ENCODE results near the gene SCARF1. TPM values are rescaled to one million over a fixed set of nuclear protein-coding genes. Genes with fewer than 3 reads are reported as not detected.

SCARF1 gene
- total and polyA plus RNA-seq, 3 experiments from 2014 or later = 0.39 to 0.94 (median 0.71) TPM

DNA sequence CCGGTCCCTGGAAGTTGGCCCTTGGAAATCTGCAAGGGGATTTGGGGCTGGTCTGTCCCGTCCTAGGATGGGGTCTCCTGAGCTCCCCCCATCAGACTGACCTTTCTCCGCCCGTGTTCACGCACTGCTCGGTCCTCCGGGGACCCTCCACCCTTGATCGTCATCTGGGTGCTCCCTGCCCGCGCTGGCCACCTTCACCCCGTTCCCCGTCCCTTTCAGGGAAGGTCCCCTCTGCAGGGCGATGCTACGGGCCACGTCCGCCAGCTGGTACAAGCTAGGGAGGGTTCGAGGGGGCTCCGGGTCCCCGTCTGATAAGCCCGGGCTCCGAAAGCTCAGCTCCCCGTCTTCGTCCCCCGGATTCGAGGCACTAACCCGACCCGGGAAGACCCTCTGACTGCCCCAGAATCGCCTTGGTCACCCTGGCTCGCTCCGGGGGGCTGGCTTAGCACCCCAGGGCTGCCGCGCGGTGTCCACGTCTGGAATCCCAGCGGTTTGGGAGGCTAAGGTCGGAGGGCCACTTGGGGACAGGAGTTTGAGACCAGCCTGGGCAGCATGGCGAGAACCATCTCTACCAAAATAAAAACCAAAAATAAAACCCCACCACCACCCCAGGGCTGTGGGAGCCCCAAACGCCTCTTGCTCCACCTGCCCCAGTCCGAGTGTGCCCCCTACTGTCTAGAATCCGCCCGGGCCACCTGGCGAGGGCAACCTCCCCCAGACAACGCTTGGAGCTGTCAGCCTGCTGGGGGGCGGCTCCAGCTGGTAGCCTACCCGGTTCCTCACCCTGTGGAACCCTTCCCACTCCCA is 15.8 kb downstream of the SCARF1 start:
- ChIA-PET POLR2A (interaction anchor here (0.6 to 2.3 kb wide), 8 partner anchors 10 to 264 kb away, joined by 3 to 20 read pairs (median 5); partner anchors contain the start of genes INPP5K, RILP and SCARF1), CTCF (interaction anchor here (0.6 to 5.7 kb wide), 20 partner anchors 9 to 370 kb away, joined by 3 to 49 read pairs (median 3); partner anchors contain the start of genes INPP5K, PRPF8, RILP and SCARF1)
- H3K4me1 ChIP-seq (ENCODE audit: insufficient read depth, low read length) = peaks cover 17% of the 10 kb centered on the region
- H3K4me3 ChIP-seq (ENCODE audit: low read length) = peak overlapping the region; percentile 77
- H3K27me3 ChIP-seq (ENCODE audit: insufficient read depth, low read length, poor library complexity, severe bottlenecking) = no peaks in the 10 kb centered on the region
- Mint-ChIP-seq H3K27me3 (peaks cover 0 to 4% of the 10 kb centered on the region in 2 donors), H3K4me3 (peak overlapping the region; percentile 69 to 93 (median 87)), H3K36me3 (peaks cover 0 to 7% (median 2%) of the 10 kb centered on the region in 3 donors), H3K4me1 (peaks cover 10 to 24% (median 11%) of the 10 kb centered on the region in 3 donors), H3K9me3 (peaks cover 0 to 2% (median 0%) of the 10 kb centered on the region in 5 donors), H3K27ac (peak overlapping the region in 7 of 8 donors; percentile 54 to 91 (median 81))
- H3K9me3 ChIP-seq (ENCODE audit: low read length) = no peaks in the 10 kb centered on the region
- H3K36me3 ChIP-seq (ENCODE audit: insufficient read depth, low read length) = no peaks in the 10 kb centered on the region
- peak overlapping the region; percentile 69 for H3K27ac ChIP-seq (ENCODE audit: low read depth, low read length)
- peak; percentile 58 to 84 (median 62) for DNase-seq

DNA sequence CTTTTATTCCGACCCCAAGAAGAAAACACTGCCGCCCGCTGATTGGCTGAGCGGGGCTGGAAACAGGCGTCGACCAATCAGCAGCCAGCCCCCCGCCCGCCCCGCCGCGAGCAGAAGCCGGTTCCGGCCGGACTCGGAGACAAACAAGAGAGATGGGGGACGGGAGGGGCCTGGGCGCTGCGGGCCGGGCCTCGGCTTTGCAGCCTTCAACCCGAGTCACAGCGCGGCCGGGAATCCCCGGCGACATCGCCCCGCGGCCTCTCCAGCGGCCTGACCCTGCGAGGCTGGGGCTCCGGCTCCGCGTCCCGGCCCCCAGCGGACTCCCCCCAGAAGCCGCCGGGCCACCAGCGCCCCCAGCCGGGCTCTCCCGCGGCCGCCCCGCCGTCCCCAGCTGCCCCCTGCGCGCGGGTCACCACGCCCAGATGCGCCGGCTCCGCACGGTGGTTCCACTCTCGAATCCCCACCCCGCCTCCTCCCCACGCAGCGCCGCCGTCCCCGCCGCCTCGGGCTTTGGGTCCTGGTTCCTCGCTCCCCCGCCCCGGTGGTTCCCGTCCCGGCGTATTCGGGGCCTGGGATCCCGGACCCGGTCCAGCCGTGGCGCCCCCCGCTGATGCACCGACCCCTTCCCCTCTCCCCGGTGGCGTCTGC is 16.6 kb downstream of the SCARF1 start:
- Histone ChIP-seq H3K27ac (ENCODE audit: low read depth, low read length) (peak overlapping the region; percentile 69), H3K36me3 (ENCODE audit: insufficient read depth, low read length) (no peaks in the 10 kb centered on the region), H3K9me3 (ENCODE audit: low read length) (no peaks in the 10 kb centered on the region), H3K4me1 (ENCODE audit: insufficient read depth, low read length) (peaks cover 17% of the 10 kb centered on the region), H3K4me3 (ENCODE audit: low read length) (peak overlapping the region; percentile 77), H3K27me3 (ENCODE audit: insufficient read depth, low read length, poor library complexity, severe bottlenecking) (no peaks in the 10 kb centered on the region)
- Mint-ChIP-seq H3K27me3 (peaks cover 0 to 4% of the 10 kb centered on the region in 2 donors), H3K27ac (peak overlapping the region; percentile 75 to 94 (median 86)), H3K36me3 (peaks cover 0 to 7% (median 2%) of the 10 kb centered on the region in 3 donors), H3K4me1 (peaks cover 10 to 24% (median 11%) of the 10 kb centered on the region in 3 donors), H3K4me3 (peak overlapping the region; percentile 91 to 97 (median 94)), H3K9me3 (peaks cover 0 to 2% (median 0%) of the 10 kb centered on the region in 5 donors)
- ChIA-PET POLR2A (interaction anchor here (0.6 to 2.3 kb wide), 11 partner anchors 11 to 264 kb away, joined by 3 to 20 read pairs (median 5); partner anchors contain the start of genes INPP5K, RILP and SCARF1), CTCF (interaction anchor here (0.8 to 5.7 kb wide), 11 partner anchors 9 to 369 kb away, joined by 3 to 49 read pairs (median 5); partner anchors contain the start of genes INPP5K, PRPF8, RILP and SCARF1)
- peak; percentile 83 to 94 (median 86) for DNase-seq

DNA sequence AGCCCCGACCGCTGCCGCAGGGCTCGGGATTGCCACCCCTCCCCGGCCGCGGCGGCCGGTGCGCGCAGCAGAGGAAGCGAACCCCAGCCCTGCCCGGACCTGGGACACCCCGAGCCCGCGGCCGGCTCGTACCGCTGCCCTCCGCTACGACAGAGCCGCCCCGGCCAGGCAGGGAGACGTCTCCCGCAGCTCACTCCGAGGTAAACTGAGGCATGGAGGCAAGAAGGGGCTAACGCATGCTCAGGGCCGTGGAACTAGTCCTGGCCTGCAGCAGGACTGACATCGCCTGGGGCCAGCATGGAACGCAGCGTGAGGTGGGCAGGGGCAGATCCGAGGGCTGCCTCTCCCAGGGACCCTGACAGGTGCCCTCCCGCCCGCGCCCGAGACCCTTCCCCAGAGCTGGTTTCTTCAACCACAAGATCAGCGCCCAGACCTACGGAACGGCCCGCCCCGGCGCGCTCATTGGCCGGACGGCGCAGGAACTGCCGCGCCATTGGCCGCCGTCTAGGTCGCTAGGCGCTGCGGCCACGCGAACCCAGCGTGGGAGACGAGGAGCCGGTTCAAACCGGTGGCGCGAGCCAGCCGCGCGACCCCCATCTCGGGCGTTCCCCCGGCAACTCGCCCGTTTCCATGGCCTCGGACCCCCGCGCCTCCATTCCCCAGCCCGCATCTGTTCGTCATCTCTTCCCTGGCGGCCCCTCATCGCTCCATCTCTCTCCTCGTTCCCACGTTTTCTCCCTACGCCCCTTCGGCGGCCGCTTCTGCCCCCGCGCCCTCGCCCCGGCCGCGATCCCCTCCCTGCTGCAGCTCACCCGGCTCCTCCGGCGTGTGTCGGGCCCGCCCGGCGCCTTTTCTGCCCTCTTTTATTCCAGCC is 17.3 kb downstream of the SCARF1 start, which contains the start of gene SLC43A2:
Gene SLC43A2, minus strand, starts transcription at position 853 of the 874 bp plus-strand sequence. CDS start 960 bp downstream, outside the sequence.
- peaks cover 0 to 2% (median 0%) of the 10 kb centered on the region in 5 donors for H3K9me3 Mint-ChIP-seq

DNA sequence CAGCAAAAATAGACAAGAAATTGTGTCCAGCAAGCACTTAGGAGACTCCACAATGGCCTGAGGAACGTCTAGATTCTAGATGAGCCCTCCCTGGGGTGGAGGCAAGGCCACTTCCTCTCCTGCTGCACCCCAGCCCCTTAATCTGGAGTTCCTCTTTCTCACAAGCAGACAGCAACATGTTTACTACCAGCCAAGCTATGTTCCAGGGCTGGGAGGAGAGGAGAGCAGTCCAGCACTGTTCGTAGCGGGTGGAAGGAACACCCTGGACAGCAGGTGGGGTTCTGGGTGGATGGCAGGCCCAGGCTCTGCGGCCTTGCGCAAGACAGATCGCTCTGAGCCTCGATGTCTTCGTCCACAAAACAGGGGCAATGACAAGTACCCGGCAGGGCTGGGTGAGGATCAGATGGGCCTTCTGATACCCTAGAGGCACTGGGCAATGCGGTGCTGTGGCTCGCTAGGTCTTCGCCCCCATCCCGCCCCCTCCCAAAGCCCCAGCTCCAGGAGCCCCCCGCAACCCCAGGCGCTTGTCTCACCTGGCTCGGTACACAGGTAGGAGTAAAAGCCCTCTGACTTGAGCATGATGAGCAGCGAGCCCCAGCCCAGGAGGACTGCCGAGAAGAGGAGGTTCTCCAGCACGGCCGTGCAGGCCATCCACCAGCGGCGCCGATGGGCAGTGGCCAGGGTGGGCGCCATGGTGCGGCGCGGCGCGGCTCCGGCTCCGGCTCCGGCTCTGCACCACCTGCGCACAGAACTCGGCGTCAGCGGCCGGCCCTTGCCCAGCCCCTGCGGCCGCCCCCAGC is 18.1 kb downstream of the SCARF1 start:
- peak overlapping the region; percentile 73 to 91 (median 78) for H3K4me3 Mint-ChIP-seq
- no peaks in the 10 kb centered on the region for H3K36me3 ChIP-seq (ENCODE audit: insufficient read depth, low read length)
- H3K36me3 Mint-ChIP-seq = peaks cover 0 to 7% (median 2%) of the 10 kb centered on the region in 3 donors
- H3K9me3 ChIP-seq (ENCODE audit: low read length) = no peaks in the 10 kb centered on the region
- H3K27me3 Mint-ChIP-seq = peaks cover 0 to 4% of the 10 kb centered on the region in 2 donors
- ChIA-PET POLR2A (interaction anchor here (0.5 to 1.2 kb wide), 8 partner anchors 10 to 141 kb away, joined by 3 to 5 read pairs (median 4); partner anchors contain the start of genes INPP5K and PITPNA), CTCF (interaction anchor here (0.6 to 5.7 kb wide), 2 partner anchors 15 to 20 kb away, joined by 4 to 49 read pairs; partner anchors contain the start of genes RILP and SCARF1)
- no peak for DNase-seq
- peak overlapping the region; percentile 77 for H3K4me3 ChIP-seq (ENCODE audit: low read length)
- H3K27ac ChIP-seq (ENCODE audit: low read depth, low read length) = peak overlapping the region; percentile 69
- H3K4me1 ChIP-seq (ENCODE audit: insufficient read depth, low read length) = peaks cover 17% of the 10 kb centered on the region
- H3K4me1 Mint-ChIP-seq = peaks cover 10 to 24% (median 11%) of the 10 kb centered on the region in 3 donors
- no peaks in the 10 kb centered on the region for H3K27me3 ChIP-seq (ENCODE audit: insufficient read depth, low read length, poor library complexity, severe bottlenecking)
- H3K27ac Mint-ChIP-seq = peak overlapping the region in 4 of 8 donors; percentile 48 to 83 (median 62)
- H3K9me3 Mint-ChIP-seq = peaks cover 0 to 2% (median 0%) of the 10 kb centered on the region in 5 donors

More for the DNA sequence above, 17.3 kb downstream of the SCARF1 start, which contains the start of gene SLC43A2:
- Histone ChIP-seq H3K9me3 (ENCODE audit: low read length) (no peaks in the 10 kb centered on the region), H3K4me1 (ENCODE audit: insufficient read depth, low read length) (peaks cover 17% of the 10 kb centered on the region), H3K4me3 (ENCODE audit: low read length) (peak within 1 kb of the TSS; percentile 77), H3K27ac (ENCODE audit: low read depth, low read length) (peak within 1 kb of the TSS; percentile 69), H3K27me3 (ENCODE audit: insufficient read depth, low read length, poor library complexity, severe bottlenecking) (no peaks in the 10 kb centered on the region), H3K36me3 (ENCODE audit: insufficient read depth, low read length) (no peaks in the 10 kb centered on the region)
- Mint-ChIP-seq H3K27me3 (peaks cover 0 to 4% of the 10 kb centered on the region in 2 donors), H3K27ac (peak within 1 kb of the TSS; percentile 75 to 94 (median 86)), H3K4me1 (peaks cover 10 to 24% (median 11%) of the 10 kb centered on the region in 3 donors), H3K36me3 (peaks cover 0 to 7% (median 2%) of the 10 kb centered on the region in 3 donors), H3K4me3 (peak within 1 kb of the TSS; percentile 91 to 97 (median 94))
- ChIA-PET POLR2A (interaction anchor here (0.5 to 2.3 kb wide), 10 partner anchors 9 to 351 kb away, joined by 3 to 7 read pairs (median 4); partner anchors contain the start of genes INPP5K, PITPNA and SCARF1), CTCF (interaction anchor here (0.6 to 5.7 kb wide), 4 partner anchors 16 to 263 kb away, joined by 4 to 49 read pairs (median 8); partner anchors contain the start of genes PRPF8, RILP and SCARF1)
- DNase-seq = peak; percentile 62 to 80 (median 73)

DNA sequence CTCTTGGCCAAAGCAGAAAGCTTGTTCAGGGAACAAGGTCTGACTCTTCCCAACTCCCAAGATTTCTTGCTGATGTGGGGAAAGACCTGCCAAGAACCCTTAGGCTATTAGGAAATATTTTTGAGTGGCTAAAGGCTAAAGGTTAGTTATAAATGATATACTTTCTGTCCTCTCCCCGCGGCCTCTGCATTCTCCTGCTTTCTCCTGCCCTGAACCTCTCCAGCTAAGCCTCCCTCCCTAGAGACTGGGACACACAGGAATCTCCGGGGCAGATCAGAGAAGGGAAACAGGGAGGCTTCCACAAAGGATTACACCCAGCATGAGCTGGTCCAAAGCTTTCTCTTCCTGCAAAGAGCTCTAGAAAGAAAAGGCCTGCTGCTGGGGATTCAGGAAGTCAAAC is 19.2 kb downstream of the SCARF1 start:
- Mint-ChIP-seq H3K4me1 (peaks cover 10 to 24% (median 11%) of the 10 kb centered on the region in 3 donors), H3K27me3 (peaks cover 0 to 4% of the 10 kb centered on the region in 2 donors), H3K36me3 (peaks cover 0 to 7% (median 0%) of the 10 kb centered on the region in 3 donors), H3K4me3 (peak overlapping the region in 6 of 7 donors; percentile 68 to 79 (median 76)), H3K9me3 (peaks cover 0 to 2% (median 0%) of the 10 kb centered on the region in 5 donors), H3K27ac (peak overlapping the region in 2 of 8 donors; percentile 44 to 74)
- Histone ChIP-seq H3K27me3 (ENCODE audit: insufficient read depth, low read length, poor library complexity, severe bottlenecking) (no peaks in the 10 kb centered on the region), H3K9me3 (ENCODE audit: low read length) (no peaks in the 10 kb centered on the region), H3K27ac (ENCODE audit: low read depth, low read length) (no peak overlapping the region), H3K4me3 (ENCODE audit: low read length) (no peak overlapping the region), H3K4me1 (ENCODE audit: insufficient read depth, low read length) (peaks cover 17% of the 10 kb centered on the region), H3K36me3 (ENCODE audit: insufficient read depth, low read length) (no peaks in the 10 kb centered on the region)
- POLR2A ChIA-PET = no interaction called here
- no peak for DNase-seq
- CTCF ChIA-PET = interaction anchor here (0.7 kb wide), 1 partner anchor 20 kb away, joined by 3 read pairs; no protein-coding TSS in a partner anchor

DNA sequence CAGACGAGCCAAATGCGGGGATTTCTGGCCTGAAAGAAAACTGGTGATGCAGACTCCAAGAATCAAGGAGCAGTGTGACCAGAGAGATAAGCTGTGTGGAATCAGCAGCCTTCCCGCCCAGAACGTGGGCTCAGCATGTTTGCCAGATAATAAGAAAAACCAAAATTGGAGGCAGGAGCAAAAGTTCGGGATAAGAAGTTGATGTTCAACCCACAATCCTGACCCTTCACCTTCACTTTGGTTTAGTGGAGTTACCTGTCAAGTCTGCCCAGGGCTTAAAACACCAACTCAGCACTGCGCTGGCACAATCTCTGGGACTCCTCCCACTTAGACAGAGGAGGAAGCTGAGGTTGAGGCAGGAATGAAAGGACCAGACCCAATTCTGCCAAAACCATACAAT is 20.0 kb downstream of the SCARF1 start:
- CTCF ChIA-PET = no interaction called here
- peaks cover 0 to 7% (median 0%) of the 10 kb centered on the region in 3 donors for H3K36me3 Mint-ChIP-seq
- Histone ChIP-seq H3K4me3 (ENCODE audit: low read length) (no peak overlapping the region), H3K27ac (ENCODE audit: low read depth, low read length) (no peak overlapping the region), H3K9me3 (ENCODE audit: low read length) (no peaks in the 10 kb centered on the region), H3K27me3 (ENCODE audit: insufficient read depth, low read length, poor library complexity, severe bottlenecking) (no peaks in the 10 kb centered on the region), H3K36me3 (ENCODE audit: insufficient read depth, low read length) (no peaks in the 10 kb centered on the region), H3K4me1 (ENCODE audit: insufficient read depth, low read length) (peaks cover 17% of the 10 kb centered on the region)
- H3K27ac Mint-ChIP-seq = peak overlapping the region in 1 of 8 donors; percentile 20
- POLR2A ChIA-PET = no interaction called here
- peaks cover 10 to 24% (median 11%) of the 10 kb centered on the region in 3 donors for H3K4me1 Mint-ChIP-seq
- peak overlapping the region in 2 of 7 donors; percentile 54 to 73 for H3K4me3 Mint-ChIP-seq
- H3K9me3 Mint-ChIP-seq = peaks cover 0 to 2% (median 0%) of the 10 kb centered on the region in 5 donors
- H3K27me3 Mint-ChIP-seq = peaks cover 0 to 4% of the 10 kb centered on the region in 2 donors
- DNase-seq = no peak

Measured in CD8-positive, alpha-beta memory T cell (primary cell).